Measurements from ENCODE around the gene MPPED2.

The MPPED2 gene

GRCh38 chr11:30423886-30424285, 162.3 kb downstream of the MPPED2 start:
- DNase-seq (ENCODE audit: extremely low read depth in 1 of 2, low read depth in 1 of 2): no peak

- DNase-seq (ENCODE audit: extremely low read depth in 1 of 2, low read depth in 1 of 2): no peak
Observed at GRCh38 chr11:30423279-30423648, 162.9 kb downstream of the MPPED2 start.

- DNase-seq (ENCODE audit: extremely low read depth in 1 of 2, low read depth in 1 of 2): no peak
Observed at GRCh38 chr11:30422447-30423278, 163.5 kb downstream of the MPPED2 start.

- DNase-seq (ENCODE audit: extremely low read depth in 1 of 2, low read depth in 1 of 2): no peak
Observed at GRCh38 chr11:30420233-30420787, 165.8 kb downstream of the MPPED2 start.

- no peak for DNase-seq (ENCODE audit: extremely low read depth in 1 of 2, low read depth in 1 of 2)
Observed at GRCh38 chr11:30414806-30415205, 171.3 kb downstream of the MPPED2 start.

GRCh38 chr11:30414244-30414643, 171.9 kb downstream of the MPPED2 start:
- DNase-seq (ENCODE audit: extremely low read depth in 1 of 2, low read depth in 1 of 2): no peak

- DNase-seq (ENCODE audit: extremely low read depth in 1 of 2, low read depth in 1 of 2): no peak
Observed at GRCh38 chr11:30412509-30412908, 173.6 kb downstream of the MPPED2 start.

- no peak for DNase-seq (ENCODE audit: extremely low read depth in 1 of 2, low read depth in 1 of 2)
Observed at GRCh38 chr11:30411383-30411782, 174.8 kb downstream of the MPPED2 start.

GRCh38 chr11:30406978-30407762, 179.0 kb downstream of the MPPED2 start:
- no peak for DNase-seq (ENCODE audit: extremely low read depth in 1 of 2, low read depth in 1 of 2)

- DNase-seq (ENCODE audit: extremely low read depth in 1 of 2, low read depth in 1 of 2): no peak
Observed at GRCh38 chr11:30405385-30405784, 180.8 kb downstream of the MPPED2 start.

- DNase-seq (ENCODE audit: extremely low read depth in 1 of 2, low read depth in 1 of 2): no peak
Observed at GRCh38 chr11:30404136-30404535, 182.0 kb downstream of the MPPED2 start.

GRCh38 chr11:30395751-30396150, 190.4 kb downstream of the MPPED2 start:
- no peak for DNase-seq (ENCODE audit: extremely low read depth in 1 of 2, low read depth in 1 of 2)

GRCh38 chr11:30393012-30393411, 193.1 kb downstream of the MPPED2 start:
- no peak for DNase-seq (ENCODE audit: extremely low read depth in 1 of 2, low read depth in 1 of 2)

GRCh38 chr11:30392221-30392784, 193.8 kb downstream of the MPPED2 start:
- no peak for DNase-seq (ENCODE audit: extremely low read depth in 1 of 2, low read depth in 1 of 2)

- DNase-seq (ENCODE audit: extremely low read depth in 1 of 2, low read depth in 1 of 2): no peak
Observed at GRCh38 chr11:30388957-30389356, 197.2 kb downstream of the MPPED2 start.

GRCh38 chr11:30387891-30388861, 198.0 kb downstream of the MPPED2 start:
- no peak for DNase-seq (ENCODE audit: extremely low read depth in 1 of 2, low read depth in 1 of 2)

GRCh38 chr11:30381879-30382278, 204.3 kb downstream of the MPPED2 start:
- no peak for DNase-seq (ENCODE audit: extremely low read depth in 1 of 2, low read depth in 1 of 2)

- DNase-seq (ENCODE audit: extremely low read depth in 1 of 2, low read depth in 1 of 2): no peak
Observed at GRCh38 chr11:30380846-30381245, 205.3 kb downstream of the MPPED2 start.

- DNase-seq (ENCODE audit: extremely low read depth in 1 of 2, low read depth in 1 of 2): no peak
Observed at GRCh38 chr11:30377347-30377746, 208.8 kb downstream of the MPPED2 start.

- DNase-seq (ENCODE audit: extremely low read depth in 1 of 2, low read depth in 1 of 2): no peak
Observed at GRCh38 chr11:30370164-30370563, 216.0 kb downstream of the MPPED2 start.

Measured in stimulated activated CD8-positive, alpha-beta memory T cell treated with anti-CD3 and anti-CD28 coated beads, Interleukin-7, amount 100 ng/mL, for 48 hours (primary cell).